GM18907 (cell line): Measurements from ENCODE around the gene FCHO2.
"Not testable (repeated sequence)": the region's sequence is repeated elsewhere in the genome, so short reads cannot be mapped to it uniquely, and the experiment has no call there.

Experiments
- ATAC-seq: cut with Tn5 transposase; IDR thresholded peaks from one replicate; pipeline ENCODE4 v1.9.1; 2021; ENCODE audit warnings: mild to moderate bottlenecking, moderate library complexity; ENCODE audit not compliant: unreplicated experiment

The FCHO2 gene, protein sequence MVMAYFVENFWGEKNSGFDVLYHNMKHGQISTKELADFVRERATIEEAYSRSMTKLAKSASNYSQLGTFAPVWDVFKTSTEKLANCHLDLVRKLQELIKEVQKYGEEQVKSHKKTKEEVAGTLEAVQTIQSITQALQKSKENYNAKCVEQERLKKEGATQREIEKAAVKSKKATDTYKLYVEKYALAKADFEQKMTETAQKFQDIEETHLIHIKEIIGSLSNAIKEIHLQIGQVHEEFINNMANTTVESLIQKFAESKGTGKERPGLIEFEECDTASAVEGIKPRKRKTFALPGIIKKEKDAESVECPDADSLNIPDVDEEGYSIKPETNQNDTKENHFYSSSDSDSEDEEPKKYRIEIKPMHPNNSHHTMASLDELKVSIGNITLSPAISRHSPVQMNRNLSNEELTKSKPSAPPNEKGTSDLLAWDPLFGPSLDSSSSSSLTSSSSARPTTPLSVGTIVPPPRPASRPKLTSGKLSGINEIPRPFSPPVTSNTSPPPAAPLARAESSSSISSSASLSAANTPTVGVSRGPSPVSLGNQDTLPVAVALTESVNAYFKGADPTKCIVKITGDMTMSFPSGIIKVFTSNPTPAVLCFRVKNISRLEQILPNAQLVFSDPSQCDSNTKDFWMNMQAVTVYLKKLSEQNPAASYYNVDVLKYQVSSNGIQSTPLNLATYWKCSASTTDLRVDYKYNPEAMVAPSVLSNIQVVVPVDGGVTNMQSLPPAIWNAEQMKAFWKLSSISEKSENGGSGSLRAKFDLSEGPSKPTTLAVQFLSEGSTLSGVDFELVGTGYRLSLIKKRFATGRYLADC

DNA sequence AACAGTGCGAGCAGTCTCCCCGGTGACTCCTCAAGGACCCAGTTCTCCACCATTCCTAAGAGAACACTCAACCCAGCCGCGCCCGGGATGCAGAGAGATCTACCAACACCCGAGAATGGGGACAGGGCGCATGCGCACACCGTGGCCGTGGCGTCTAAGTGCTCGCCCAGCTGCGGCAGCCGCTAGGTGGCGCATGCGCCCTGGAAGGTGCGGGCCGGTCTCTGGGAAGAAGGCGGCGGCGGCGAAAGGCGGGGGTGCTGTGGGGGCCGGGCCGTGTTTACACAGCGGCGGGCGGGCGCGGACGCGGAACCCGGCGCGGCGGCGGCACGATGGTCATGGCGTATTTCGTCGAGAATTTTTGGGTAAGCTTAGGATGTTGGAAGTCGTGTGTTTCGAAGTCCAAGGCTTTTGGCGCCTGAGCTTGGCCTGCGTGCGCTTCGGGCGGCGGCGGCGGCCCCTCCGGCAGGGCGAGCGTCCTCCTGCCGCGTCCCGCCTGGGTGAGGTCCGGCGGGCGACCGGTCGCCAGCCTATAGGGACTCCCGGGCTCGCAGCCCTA lies at the start of gene FCHO2:
Gene FCHO2 (plus strand): TSS at position 274 of the 556 bp plus-strand sequence. CDS start 56 bp downstream, at position 330.
- peak; percentile 94 for ATAC-seq

DNA sequence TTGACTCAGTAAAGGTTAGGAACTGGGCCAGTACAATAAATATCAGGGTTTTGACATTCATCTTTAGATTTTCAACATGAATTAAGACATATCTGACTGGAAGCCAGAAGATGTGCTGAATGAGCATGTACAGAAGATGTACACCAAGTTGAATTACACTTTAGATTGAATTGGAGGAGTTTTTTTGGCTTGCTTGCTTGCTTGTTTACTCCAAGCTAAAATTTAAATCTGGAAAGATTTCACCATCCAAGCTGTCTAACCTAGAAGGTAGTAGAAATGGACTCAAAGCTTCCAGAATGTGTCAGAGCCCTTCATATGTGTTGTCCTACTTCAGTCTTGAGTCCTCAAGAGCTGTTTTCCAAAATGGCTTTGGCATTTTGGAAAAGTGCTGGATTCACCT lies 49.0 kb upstream of the FCHO2 start:
- no peak for ATAC-seq

DNA sequence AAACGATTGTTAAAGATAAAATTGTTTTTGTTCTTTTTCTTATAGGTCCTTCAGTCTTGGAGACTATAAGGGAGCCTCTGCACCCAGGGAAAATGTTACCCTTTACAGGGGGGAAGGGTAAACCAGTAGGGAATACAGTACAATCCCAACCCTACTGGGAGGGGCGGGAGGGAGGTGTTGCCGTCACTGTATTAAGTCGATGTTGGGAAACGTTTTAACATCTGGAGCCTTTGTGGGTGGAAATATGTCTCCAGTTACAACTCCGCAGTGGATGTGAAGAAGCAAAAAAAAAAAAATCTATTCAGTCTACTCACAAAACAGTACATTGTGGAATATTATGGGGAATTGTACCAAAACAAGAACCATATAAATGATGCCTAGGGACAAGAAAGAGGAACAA lies 47.2 kb upstream of the FCHO2 start:
- no peak for ATAC-seq

DNA sequence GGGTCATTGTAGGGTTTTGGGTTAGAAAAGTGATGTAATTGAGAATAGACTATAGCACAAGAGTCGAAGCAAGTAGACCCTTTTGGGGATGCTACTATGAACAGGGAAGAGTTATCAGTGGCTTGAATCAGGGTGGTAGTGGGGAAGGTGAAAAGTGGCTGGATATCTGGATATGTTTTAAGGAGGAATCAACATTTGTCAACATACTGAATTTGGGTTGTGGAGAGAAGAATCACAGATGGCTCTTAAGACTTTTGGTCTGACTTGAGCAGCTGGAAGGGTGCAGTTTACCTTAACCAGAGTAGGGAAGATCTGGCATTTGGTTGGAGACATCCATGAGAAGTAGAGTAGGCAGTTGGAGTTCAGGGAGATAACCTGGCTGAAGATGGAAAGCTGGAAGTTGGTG lies 38.5 kb upstream of the FCHO2 start:
- ATAC-seq = no peak

DNA sequence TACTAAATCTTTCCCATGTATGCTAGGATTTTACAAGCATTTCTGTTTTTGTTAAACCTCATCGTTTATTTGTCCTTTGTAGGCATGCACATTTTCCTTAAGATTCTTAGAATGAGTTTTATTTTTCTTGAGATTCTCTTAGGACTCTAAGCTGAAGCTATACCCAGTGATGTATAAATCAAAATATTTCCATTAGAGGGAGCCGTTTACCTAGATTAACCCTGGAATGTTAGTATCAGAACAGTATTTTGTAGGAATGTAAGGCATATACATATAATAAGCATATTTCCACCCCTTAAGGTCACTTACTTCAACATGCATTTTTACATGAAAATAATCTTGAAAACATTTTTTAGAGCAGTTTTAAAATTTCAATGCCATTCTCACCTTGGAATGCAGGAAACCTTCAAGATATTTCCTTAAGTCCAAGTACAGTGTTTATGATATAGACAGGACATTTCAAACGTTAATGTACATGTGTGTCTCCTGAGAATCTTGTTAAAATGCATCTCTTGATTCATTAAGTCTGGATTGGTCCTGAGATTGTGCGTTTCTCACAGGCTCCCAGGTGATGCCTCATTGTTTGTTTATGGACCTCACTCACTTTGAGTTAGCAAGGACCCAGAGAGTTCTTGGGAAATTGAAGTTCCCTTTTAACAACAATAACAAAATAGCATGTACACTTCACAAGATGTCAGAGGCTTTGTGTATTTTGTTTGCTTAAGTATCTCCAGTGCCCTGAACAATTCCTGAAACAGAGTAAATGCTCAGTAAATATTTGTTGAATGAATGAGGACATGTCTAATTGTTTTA lies 34.9 kb upstream of the FCHO2 start:
- ATAC-seq = no peak

DNA sequence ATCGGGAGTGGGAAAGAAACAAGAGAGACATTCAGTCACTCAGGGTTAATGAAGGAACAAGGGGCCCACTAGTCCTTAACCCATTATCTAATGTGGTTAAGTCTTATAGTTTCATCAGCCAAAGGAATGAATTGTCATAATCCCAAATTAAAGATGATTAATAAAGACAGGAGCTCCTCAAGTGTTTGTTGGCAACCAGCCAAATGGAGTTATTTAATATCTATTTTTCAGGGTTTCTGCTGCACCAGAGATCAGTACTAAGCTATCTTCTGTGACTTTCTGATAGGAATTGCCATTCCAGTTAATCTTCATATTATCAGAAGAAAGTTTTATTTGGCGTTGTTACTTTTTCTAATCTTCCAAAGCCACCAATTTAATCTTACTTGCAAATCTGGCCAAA lies 34.0 kb upstream of the FCHO2 start:
- no peak for ATAC-seq

DNA sequence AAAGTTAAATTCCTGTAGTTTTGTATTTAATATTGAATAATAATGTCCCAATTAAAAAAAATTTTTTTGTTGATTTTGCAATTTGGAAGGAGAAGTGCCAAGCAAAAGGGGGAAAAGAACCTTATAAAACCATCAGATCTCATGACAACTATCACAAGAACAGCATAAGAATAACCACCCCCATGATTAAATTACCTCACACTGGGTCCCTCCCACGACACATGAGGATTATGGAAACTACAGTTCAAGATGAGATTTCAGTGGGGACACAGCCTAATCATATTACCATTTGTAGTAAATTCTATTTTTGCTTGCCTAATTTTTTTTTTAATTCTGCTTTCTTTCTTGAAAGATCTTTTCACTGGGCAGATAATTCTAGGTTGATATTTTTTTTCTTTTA lies 33.4 kb upstream of the FCHO2 start:
- ATAC-seq = no peak

DNA sequence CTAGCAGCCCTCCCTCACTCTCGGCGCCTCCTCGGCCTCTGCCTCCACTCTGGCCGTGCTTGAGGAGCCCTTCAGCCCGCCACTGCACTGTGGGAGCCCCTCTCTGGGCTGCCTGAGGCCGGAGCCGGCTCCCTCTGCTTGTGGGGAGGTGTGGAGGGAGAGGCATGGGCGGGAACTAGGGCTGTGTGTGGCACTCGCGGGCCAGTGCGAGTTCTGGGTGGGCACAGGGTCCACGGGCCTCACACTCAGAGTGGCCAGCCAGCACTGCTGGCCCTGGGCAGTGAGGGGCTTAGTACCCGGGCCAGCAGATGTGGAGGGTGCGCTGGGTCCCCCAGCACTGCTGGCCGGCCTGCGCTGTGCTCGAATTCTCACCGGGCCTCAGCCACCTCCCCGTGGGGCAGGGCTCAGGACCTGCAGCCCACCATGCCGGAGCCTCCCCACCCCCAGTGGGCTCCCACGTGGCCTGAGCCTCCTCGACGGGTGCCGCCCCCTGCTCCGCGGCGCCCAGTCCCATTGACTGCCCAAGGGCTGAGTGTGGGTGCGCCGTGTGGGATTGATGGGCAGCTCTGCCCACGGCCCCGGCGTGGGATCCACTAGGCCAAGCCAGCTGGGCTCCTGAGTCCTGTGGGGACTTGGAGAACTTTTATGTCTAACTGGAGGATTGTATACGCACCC lies 30.4 kb upstream of the FCHO2 start:
- ATAC-seq = no peak

DNA sequence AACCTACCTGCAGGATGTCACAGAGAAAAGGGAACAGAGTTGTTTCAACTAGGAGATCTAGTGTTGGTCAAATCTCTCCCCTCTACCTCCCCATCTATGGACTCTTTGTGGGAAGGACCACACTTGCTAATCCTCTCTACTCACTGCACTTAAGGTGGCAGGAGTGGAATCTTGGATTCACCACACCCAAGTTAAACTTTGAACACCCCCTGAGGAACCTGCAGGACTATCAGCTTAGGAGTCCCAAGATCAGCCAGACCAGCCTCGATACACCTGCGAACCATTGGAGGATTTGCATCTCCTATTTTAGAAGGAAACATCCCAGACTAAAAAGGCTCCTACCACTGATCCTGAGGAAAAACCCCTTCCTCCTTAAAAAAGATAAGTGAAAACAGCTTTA lies 23.2 kb upstream of the FCHO2 start:
- not testable (repeated sequence) for ATAC-seq

GRCh38 chr5:72934953-72935725 lies 20.7 kb upstream of the FCHO2 start:
- not testable (repeated sequence) for ATAC-seq

GRCh38 chr5:72936893-72937292 lies 18.9 kb upstream of the FCHO2 start:
- no peak for ATAC-seq

GRCh38 chr5:72937517-72938061 lies 18.3 kb upstream of the FCHO2 start:
- no peak for ATAC-seq

DNA sequence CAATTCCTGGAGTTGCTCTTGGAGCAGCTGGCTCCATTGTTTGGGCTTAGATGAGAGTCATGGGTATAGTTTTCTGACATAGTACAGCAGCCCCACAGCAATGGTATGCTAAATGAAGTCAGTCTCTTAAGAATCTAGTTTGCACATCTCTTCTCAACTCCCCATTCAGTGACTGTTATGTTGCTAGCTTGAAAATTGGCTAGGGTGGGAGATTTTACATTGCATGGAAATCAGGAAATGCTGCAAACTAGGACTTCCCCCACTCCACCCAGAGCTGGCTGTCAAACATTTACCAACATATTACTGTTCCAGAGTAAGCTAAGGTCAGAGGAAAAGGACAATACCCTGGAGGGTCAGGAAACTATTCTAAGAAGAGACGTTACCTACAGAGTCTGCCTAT lies 17.6 kb upstream of the FCHO2 start:
- ATAC-seq = no peak

DNA sequence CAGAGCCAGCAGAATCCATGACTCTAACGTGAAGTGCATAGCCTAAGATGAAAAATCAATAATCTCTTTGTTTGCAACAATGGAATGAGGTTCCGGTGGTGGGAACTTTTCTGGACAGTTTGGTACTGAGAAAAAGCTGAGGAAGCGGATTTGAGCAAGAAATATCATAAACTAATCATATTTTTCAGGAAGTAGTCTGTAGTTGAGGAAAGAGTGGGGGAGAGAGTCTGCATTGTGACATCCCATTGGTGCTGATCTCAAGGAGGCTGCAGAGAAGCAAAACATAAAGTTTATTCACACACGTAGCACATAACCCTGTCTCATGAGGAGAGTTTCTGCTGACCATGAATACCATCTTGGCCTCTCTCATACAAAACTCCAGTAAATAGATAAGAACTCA lies 15.8 kb upstream of the FCHO2 start:
- ATAC-seq = no peak

- no peak for ATAC-seq
These were observed 12.5 kb upstream of the FCHO2 start for GRCh38 chr5:72943307-72943706.

GRCh38 chr5:72947498-72947897 lies 8.3 kb upstream of the FCHO2 start:
- ATAC-seq = no peak

DNA sequence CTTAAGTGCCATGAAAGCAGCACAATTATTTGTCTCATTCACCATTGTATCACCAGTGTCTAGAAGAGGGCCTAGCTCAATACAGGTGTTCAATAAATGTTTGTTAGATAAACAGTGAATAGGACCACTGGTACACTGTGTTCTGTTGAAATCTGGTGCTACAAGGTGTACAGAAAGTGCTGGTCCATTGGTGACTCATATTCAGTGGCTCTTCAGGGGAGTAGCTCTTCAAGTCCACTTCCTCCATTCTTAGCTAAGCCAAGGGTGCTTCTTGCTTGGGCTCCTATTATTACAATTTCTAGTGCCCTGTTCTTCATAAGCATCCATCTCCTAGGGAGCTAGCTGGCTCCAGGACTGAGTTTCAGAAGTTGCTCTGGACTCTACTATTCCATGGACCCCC lies 6.4 kb upstream of the FCHO2 start:
- ATAC-seq = no peak

DNA sequence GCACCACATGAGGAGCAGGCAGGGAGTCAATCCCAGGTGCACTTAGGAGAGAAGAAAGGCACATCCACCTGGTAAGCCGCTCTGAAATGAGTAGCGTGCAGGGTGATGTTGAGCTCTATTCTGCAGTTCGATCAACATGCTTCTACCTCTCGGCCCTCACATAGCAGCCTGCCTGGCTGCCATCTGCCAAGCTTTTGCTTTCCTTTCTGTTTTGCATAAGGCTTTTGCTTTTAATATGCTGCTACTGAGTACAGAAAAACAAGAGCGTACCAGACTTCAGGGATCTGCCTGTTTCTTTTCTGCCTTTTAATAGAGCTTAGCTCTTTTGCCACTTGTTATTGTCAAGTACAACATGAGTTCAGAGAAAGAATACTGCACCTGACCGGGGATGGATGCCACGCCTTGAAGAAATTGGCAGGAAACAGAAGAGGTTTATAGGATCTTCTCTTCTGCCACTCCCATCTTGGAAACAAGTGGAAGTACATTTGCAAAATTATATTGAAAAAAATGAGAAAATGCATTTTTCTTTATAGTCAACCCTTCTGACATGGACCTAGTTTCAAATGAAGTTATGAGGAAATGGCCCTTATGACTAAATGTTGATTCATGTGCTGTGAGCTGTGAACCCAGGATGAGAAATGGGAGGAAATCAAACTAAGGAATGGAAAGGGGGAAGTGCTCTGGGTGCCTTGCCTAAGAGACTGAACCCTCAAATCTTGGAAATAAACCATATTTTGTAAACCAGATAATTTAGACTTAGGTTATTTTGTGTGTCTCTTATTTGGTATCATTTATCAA lies 4.0 kb upstream of the FCHO2 start:
- ATAC-seq = no peak

DNA sequence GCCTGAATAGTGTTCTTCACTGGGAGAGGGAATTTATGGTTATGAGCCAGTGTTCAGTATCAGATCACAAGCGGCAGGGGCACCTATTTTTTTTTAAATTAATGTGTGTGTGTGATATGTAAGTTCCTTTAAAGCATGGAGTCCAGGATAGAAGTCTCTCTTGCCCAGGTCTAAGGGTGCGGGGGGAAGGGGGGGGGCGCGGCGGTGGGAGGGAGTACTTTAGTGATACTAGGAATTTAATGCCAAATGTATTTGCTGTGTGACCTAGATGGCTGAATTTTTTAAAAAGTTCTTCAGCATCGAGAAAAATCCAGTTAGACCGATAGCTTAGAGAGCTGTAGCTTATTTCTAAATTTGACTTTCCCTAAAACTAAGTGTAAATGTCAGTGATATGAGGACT lies 1.5 kb upstream of the FCHO2 start:
- no peak for ATAC-seq
